NCI-H2227 (cell line): ENCODE measurements around the gene SV2B.

Experiments used
- DNase-seq: peaks from one replicate; lab custom pipeline; 2025; ENCODE audit not compliant: unreplicated experiment; lab: John Stamatoyannopoulos, UW

Gene SV2B

GRCh38 chr15:91261345-91261744 lies 161.3 kb downstream of the SV2B start:
- DNase-seq = no peak

GRCh38 chr15:91263632-91264531 lies 163.8 kb downstream of the SV2B start:
- DNase-seq = no peak

GRCh38 chr15:91264651-91265351 lies 164.7 kb downstream of the SV2B start:
- no peak for DNase-seq

GRCh38 chr15:91265416-91265940 lies 165.4 kb downstream of the SV2B start:
- DNase-seq = no peak

GRCh38 chr15:91268510-91268909 lies 168.5 kb downstream of the SV2B start:
- peak; percentile 3 for DNase-seq

GRCh38 chr15:91270747-91271146 lies 170.7 kb downstream of the SV2B start:
- no peak for DNase-seq

GRCh38 chr15:91271565-91272153 lies 171.6 kb downstream of the SV2B start:
- DNase-seq = peak; percentile 79

- no peak for DNase-seq
These were observed 175.8 kb downstream of the SV2B start for GRCh38 chr15:91275844-91276243.

GRCh38 chr15:91278951-91279350 lies 178.9 kb downstream of the SV2B start:
- DNase-seq = no peak

GRCh38 chr15:91279486-91279885 lies 179.4 kb downstream of the SV2B start:
- peak; percentile 7 for DNase-seq

GRCh38 chr15:91281947-91282346 lies 181.9 kb downstream of the SV2B start:
- no peak for DNase-seq

- no peak for DNase-seq
These were observed 182.4 kb downstream of the SV2B start for GRCh38 chr15:91282486-91282885.

- DNase-seq = no peak
These were observed 183.1 kb downstream of the SV2B start for GRCh38 chr15:91283155-91283554.

- DNase-seq = no peak
These were observed 184.9 kb downstream of the SV2B start for GRCh38 chr15:91284758-91285466.

- no peak for DNase-seq
These were observed 189.3 kb downstream of the SV2B start for GRCh38 chr15:91289324-91289723.

- no peak for DNase-seq
These were observed 190.5 kb downstream of the SV2B start for GRCh38 chr15:91290553-91290952.

- no peak for DNase-seq
These were observed 191.6 kb downstream of the SV2B start for GRCh38 chr15:91291673-91292072.

GRCh38 chr15:91294344-91294743 lies 194.3 kb downstream of the SV2B start:
- peak; percentile 36 for DNase-seq

GRCh38 chr15:91294795-91295194 lies 194.7 kb downstream of the SV2B start:
- DNase-seq = peak; percentile 83

GRCh38 chr15:91298101-91298500 lies 198.0 kb downstream of the SV2B start:
- DNase-seq = no peak
